ENCODE data around the gene DAPK1.
"Not testable (repeated sequence)": the region's sequence is repeated elsewhere in the genome, so short reads cannot be mapped to it uniquely, and the experiment has no call there.

DAPK1 gene

GRCh38 chr9:87498046-87498810, 561 bp downstream of the DAPK1 start:
- no peak for DNase-seq (ENCODE audit: low read depth)

- DNase-seq (ENCODE audit: low read depth): no peak
Measured at GRCh38 chr9:87498811-87499360, 1.2 kb downstream of the DAPK1 start.

GRCh38 chr9:87499424-87500017, 1.9 kb downstream of the DAPK1 start:
- no peak for DNase-seq (ENCODE audit: low read depth)

- DNase-seq (ENCODE audit: low read depth): no peak
Measured at GRCh38 chr9:87500491-87501270, 3.0 kb downstream of the DAPK1 start.

GRCh38 chr9:87501271-87501656, 3.6 kb downstream of the DAPK1 start:
- DNase-seq (ENCODE audit: low read depth): not testable (repeated sequence)

GRCh38 chr9:87501806-87502205, 4.1 kb downstream of the DAPK1 start:
- no peak for DNase-seq (ENCODE audit: low read depth)

- DNase-seq (ENCODE audit: low read depth): no peak
Measured at GRCh38 chr9:87502391-87503221, 4.9 kb downstream of the DAPK1 start.

- DNase-seq (ENCODE audit: low read depth): no peak
Measured at GRCh38 chr9:87503430-87503829, 5.8 kb downstream of the DAPK1 start.

GRCh38 chr9:87503927-87504326, 6.3 kb downstream of the DAPK1 start:
- DNase-seq (ENCODE audit: low read depth): no peak

GRCh38 chr9:87504938-87505337, 7.3 kb downstream of the DAPK1 start:
- no peak for DNase-seq (ENCODE audit: low read depth)

- no peak for DNase-seq (ENCODE audit: low read depth)
Measured at GRCh38 chr9:87505869-87506678, 8.4 kb downstream of the DAPK1 start.

- no peak for DNase-seq (ENCODE audit: low read depth)
Measured at GRCh38 chr9:87507576-87507975, 9.9 kb downstream of the DAPK1 start.

- no peak for DNase-seq (ENCODE audit: low read depth)
Measured at GRCh38 chr9:87510252-87510683, 12.6 kb downstream of the DAPK1 start.

- no peak for DNase-seq (ENCODE audit: low read depth)
Measured at GRCh38 chr9:87512311-87512710, 14.6 kb downstream of the DAPK1 start.

GRCh38 chr9:87513161-87513560, 15.5 kb downstream of the DAPK1 start:
- no peak for DNase-seq (ENCODE audit: low read depth)

GRCh38 chr9:87513880-87514535, 16.3 kb downstream of the DAPK1 start:
- no peak for DNase-seq (ENCODE audit: low read depth)

GRCh38 chr9:87515006-87515405, 17.3 kb downstream of the DAPK1 start:
- no peak for DNase-seq (ENCODE audit: low read depth)

- DNase-seq (ENCODE audit: low read depth): no peak
Measured at GRCh38 chr9:87515588-87516221, 18.0 kb downstream of the DAPK1 start.

- no peak for DNase-seq (ENCODE audit: low read depth)
Measured at GRCh38 chr9:87516222-87516925, 18.7 kb downstream of the DAPK1 start.
